WTC11 (cell line): Measurements from ENCODE around the gene IL1RAPL1. TPM values are rescaled to one million over a fixed set of nuclear protein-coding genes. Genes with fewer than 3 reads are reported as not detected.

ENCODE experiments used
- ATAC-seq: fragments of 200-7000 bp; cut with Tn5 transposase; 2 replicates; pipeline ENCODE4 v1.10.0; 2021; ENCODE audit warnings: mild to moderate bottlenecking, moderate library complexity
- CTCF ChIA-PET: fragments of 300-600 bp; sonication (Branson Sonifier 250); formaldehyde crosslinking; loops from one replicate; lab custom pipeline; 2021; ENCODE audit warnings: antibody characterized with exemption; lab: Charles Lee
- POLR2A ChIA-PET: fragments of 350-600 bp; sonication (Branson Sonifier 250); formaldehyde crosslinking; loops from one replicate; lab custom pipeline; 2021; ENCODE audit warnings: antibody characterized with exemption; lab: Charles Lee
- DNase-seq: peaks from one replicate; pipeline ENCODE4 v3.0.0; 2021; ENCODE audit warnings: low spot score
- H3K27ac Mint-ChIP-seq: 2 replicates; pipeline ENCODE4 v1.8.0; 2021; ENCODE audit warnings: mixed read lengths
- H3K27me3 Mint-ChIP-seq: 2 replicates; pipeline ENCODE4 v1.8.0; 2021; ENCODE audit warnings: low read depth, mild to moderate bottlenecking, moderate library complexity, mixed read lengths
- H3K36me3 Mint-ChIP-seq: 2 replicates; pipeline ENCODE4 v1.8.0; 2021; ENCODE audit warnings: mixed read lengths
- H3K4me1 Mint-ChIP-seq: 2 replicates; pipeline ENCODE4 v1.8.0; 2022; ENCODE audit warnings: mixed read lengths
- H3K4me3 Mint-ChIP-seq: 2 replicates; pipeline ENCODE4 v1.8.0; 2021; ENCODE audit warnings: mild to moderate bottlenecking, moderate library complexity, mixed read lengths
- H3K9me3 Mint-ChIP-seq: 2 replicates; pipeline ENCODE4 v1.8.0; 2021; ENCODE audit warnings: mixed read lengths
- AFF4 ChIP-seq: sonication (generic); formaldehyde crosslinking; IDR thresholded peaks from 2 replicates; pipeline ENCODE4 v1.8.1; 2023; ENCODE audit warnings: mild to moderate bottlenecking, missing genetic modification reagents, borderline replicate concordance
- ATF1 ChIP-seq: sonication (generic); formaldehyde crosslinking; IDR thresholded peaks from 2 replicates; pipeline ENCODE4 v1.8.1; 2023; ENCODE audit warnings: mild to moderate bottlenecking, moderate library complexity, missing genetic modification reagents
- GRHL2 ChIP-seq: fragments of 250-450 bp; sonication (Bioruptor Pico); IDR thresholded peaks from 2 replicates; pipeline ENCODE4 v1.8.0; 2022; ENCODE audit warnings: mild to moderate bottlenecking, moderate library complexity; ENCODE audit not compliant: insufficient replicate concordance, severe bottlenecking
- IRF2 ChIP-seq: sonication (generic); formaldehyde crosslinking; IDR thresholded peaks from 2 replicates; pipeline ENCODE4 v1.8.0; 2022; ENCODE audit warnings: low read depth, missing genetic modification reagents, borderline replicate concordance
- JAZF1 ChIP-seq: fragments of 250-450 bp; sonication (Bioruptor Pico); IDR thresholded peaks from 2 replicates; pipeline ENCODE4 v1.9.0; 2021; ENCODE audit warnings: moderate library complexity, mild to moderate bottlenecking, inconsistent platforms
- JUN ChIP-seq: sonication (generic); formaldehyde crosslinking; IDR thresholded peaks from 2 replicates; pipeline ENCODE4 v1.8.0; 2023; ENCODE audit warnings: mild to moderate bottlenecking, missing genetic modification reagents
- KAT7 ChIP-seq: sonication (generic); formaldehyde crosslinking; IDR thresholded peaks from 2 replicates; pipeline ENCODE4 v1.8.1; 2023; ENCODE audit warnings: missing genetic modification reagents, mild to moderate bottlenecking, borderline replicate concordance
- MXD4 ChIP-seq: fragments of 250-450 bp; sonication (Bioruptor Pico); IDR thresholded peaks from 2 replicates; pipeline ENCODE4 v1.8.0; 2021; ENCODE audit warnings: mild to moderate bottlenecking, moderate library complexity, borderline replicate concordance
- PRRX2 ChIP-seq: fragments of 250-450 bp; sonication (Bioruptor Pico); IDR thresholded peaks from 2 replicates; pipeline ENCODE4 v1.8.0; 2021; ENCODE audit warnings: mild to moderate bottlenecking
- RORB ChIP-seq: fragments of 250-450 bp; sonication (Bioruptor Pico); IDR thresholded peaks from 2 replicates; pipeline ENCODE4 v1.9.0; 2021; ENCODE audit warnings: mild to moderate bottlenecking
- SMAD3 ChIP-seq: sonication (generic); formaldehyde crosslinking; IDR thresholded peaks from 2 replicates; pipeline ENCODE4 v1.8.0; 2022; ENCODE audit warnings: missing genetic modification reagents, mild to moderate bottlenecking, borderline replicate concordance
- TEAD4 ChIP-seq: sonication (generic); formaldehyde crosslinking; IDR thresholded peaks from 2 replicates; pipeline ENCODE4 v1.8.0; 2022; ENCODE audit warnings: mild to moderate bottlenecking, missing genetic modification reagents
- TP53 ChIP-seq: sonication (generic); formaldehyde crosslinking; IDR thresholded peaks from 2 replicates; pipeline ENCODE4 v1.8.1; 2023; ENCODE audit warnings: mild to moderate bottlenecking, missing genetic modification reagents
- USF2 ChIP-seq: sonication (generic); formaldehyde crosslinking; IDR thresholded peaks from 2 replicates; pipeline ENCODE4 v1.8.1; 2023; ENCODE audit warnings: mild to moderate bottlenecking, missing genetic modification reagents, moderate library complexity
- ZNF121 ChIP-seq: sonication (generic); formaldehyde crosslinking; IDR thresholded peaks from 2 replicates; pipeline ENCODE4 v1.8.0; 2023; ENCODE audit warnings: missing genetic modification reagents
- ZNF263 ChIP-seq: sonication (generic); formaldehyde crosslinking; IDR thresholded peaks from 2 replicates; pipeline ENCODE4 v1.8.1; 2022; ENCODE audit warnings: low read depth, mild to moderate bottlenecking, moderate library complexity, missing genetic modification reagents
- ZNF416 ChIP-seq: fragments of 250-450 bp; sonication (Bioruptor Pico); IDR thresholded peaks from 2 replicates; pipeline ENCODE4 v1.9.0; 2021; ENCODE audit warnings: mild to moderate bottlenecking, inconsistent platforms
- total RNA-seq: library from RNA; stranded (reverse); gene quantifications from 3 replicates; pipeline ENCODE4 v1.2.3, GENCODE V29; 2021
- TF ChIP-seq, protein P1 (sequence below): fragments of 250-450 bp; sonication (Bioruptor Pico); IDR thresholded peaks from 2 replicates; pipeline ENCODE4 v1.9.0; 2021; ENCODE audit warnings: moderate library complexity, mild to moderate bottlenecking, inconsistent platforms, borderline replicate concordance
- TF ChIP-seq, protein P2 (sequence below): sonication (generic); formaldehyde crosslinking; IDR thresholded peaks from 2 replicates; pipeline ENCODE4 v1.8.1; 2022; ENCODE audit warnings: mild to moderate bottlenecking, missing genetic modification reagents, moderate library complexity, borderline replicate concordance
- TF ChIP-seq, protein P3 (sequence below): sonication (generic); formaldehyde crosslinking; IDR thresholded peaks from 2 replicates; pipeline ENCODE4 v1.8.0; 2023; ENCODE audit warnings: mild to moderate bottlenecking, missing genetic modification reagents

IL1RAPL1 gene
- total RNA-seq, 1 experiment from 2014 or later: 0.13 TPM

DNA sequence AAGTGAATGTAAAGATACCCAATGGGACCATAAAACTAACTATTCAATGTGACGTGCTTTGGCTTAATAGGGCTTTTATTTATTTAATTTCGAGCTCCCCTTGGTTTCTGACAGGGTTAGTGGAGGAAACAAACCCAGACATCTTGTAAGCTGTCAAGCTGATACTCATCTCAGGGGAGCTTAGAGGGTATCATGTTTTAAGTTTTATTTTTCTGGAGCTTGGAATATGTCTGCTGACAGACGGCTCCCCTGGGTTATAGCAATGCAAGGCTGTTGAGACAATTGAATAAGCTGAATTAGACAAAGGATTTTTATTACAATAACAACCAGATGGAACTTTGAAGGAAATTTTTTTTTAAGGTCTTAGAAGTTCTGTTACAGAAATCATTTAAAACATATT, 456.5 kb downstream of the IL1RAPL1 start:
- DNase-seq (no peak), ATAC-seq (no peak)
- Mint-ChIP-seq H3K27me3 (no peaks in the 10 kb centered on the region; the same call in 1 of the 2 replicates), H3K9me3 (no peaks in the 10 kb centered on the region), H3K36me3 (no peaks in the 10 kb centered on the region), H3K4me3 (no peak overlapping the region), H3K27ac (no peak overlapping the region), H3K4me1 (peaks cover 3% of the 10 kb centered on the region; the same call in 1 of the 2 replicates)
- CTCF ChIA-PET: no interaction called here
- POLR2A ChIA-PET: no interaction called here
- TF ChIP-seq JAZF1: no peak
- TF ChIP-seq MXD4 (CRISPR knock-in tag): no peak
- no peak for TF ChIP-seq ZNF121 (CRISPR knock-in tag)
- TF ChIP-seq AFF4 (CRISPR knock-in tag): no peak

DNA sequence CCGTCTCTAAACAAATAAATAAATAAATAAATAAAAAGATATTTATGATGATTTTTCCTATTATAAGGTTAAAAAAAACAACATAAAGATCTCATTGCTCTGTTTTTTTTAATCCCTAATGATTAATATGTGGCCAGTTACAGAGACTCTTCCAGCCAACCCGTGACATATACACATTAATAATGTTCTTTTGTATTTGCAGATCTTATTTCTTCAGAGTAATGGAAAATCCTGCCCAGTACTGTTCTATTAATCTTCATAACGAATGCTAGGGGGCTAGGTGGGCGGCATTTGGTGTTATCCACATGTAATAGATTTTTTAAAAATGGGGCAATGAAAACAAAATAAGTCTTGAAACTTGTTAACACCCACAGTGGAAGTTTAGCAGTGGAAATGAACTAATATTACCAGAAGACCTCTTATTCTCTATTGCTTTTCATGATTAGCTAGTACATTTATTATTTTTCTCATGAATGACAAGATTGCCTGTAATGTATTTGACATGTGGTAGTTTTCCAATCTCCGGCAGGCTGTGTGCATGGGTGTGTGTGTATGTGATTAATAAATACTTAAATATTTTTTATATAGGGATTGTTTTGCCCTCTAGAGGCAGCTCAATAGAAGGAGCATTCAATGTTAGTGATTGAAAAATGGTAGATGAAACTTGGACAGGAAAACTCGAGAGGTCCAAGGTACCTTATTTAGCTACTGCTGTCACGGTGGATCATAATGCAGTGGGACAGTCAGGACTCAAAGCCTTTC, 457.4 kb downstream of the IL1RAPL1 start:
- Mint-ChIP-seq H3K9me3 (no peaks in the 10 kb centered on the region), H3K27ac (no peak overlapping the region), H3K36me3 (no peaks in the 10 kb centered on the region), H3K4me1 (peaks cover 3% of the 10 kb centered on the region; the same call in 1 of the 2 replicates), H3K27me3 (no peaks in the 10 kb centered on the region; the same call in 1 of the 2 replicates), H3K4me3 (no peak overlapping the region)
- no peak for TF ChIP-seq PRRX2 (CRISPR knock-in tag)
- TF ChIP-seq, protein P1, sequence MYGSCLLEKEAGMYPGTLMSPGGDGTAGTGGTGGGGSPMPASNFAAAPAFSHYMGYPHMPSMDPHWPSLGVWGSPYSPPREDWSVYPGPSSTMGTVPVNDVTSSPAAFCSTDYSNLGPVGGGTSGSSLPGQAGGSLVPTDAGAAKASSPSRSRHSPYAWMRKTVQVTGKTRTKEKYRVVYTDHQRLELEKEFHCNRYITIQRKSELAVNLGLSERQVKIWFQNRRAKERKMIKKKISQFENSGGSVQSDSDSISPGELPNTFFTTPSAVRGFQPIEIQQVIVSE: no peak
- no peak for TF ChIP-seq RORB (CRISPR knock-in tag)
- TF ChIP-seq USF2 (CRISPR knock-in tag): no peak
- TF ChIP-seq GRHL2 (CRISPR knock-in tag): no peak
- TF ChIP-seq TEAD4: no peak
- no peak for TF ChIP-seq ZNF416 (CRISPR knock-in tag)
- no peak for TF ChIP-seq TP53
- DNase-seq: no peak
- ATAC-seq: no peak
- POLR2A ChIA-PET: no interaction called here
- CTCF ChIA-PET: no interaction called here

DNA sequence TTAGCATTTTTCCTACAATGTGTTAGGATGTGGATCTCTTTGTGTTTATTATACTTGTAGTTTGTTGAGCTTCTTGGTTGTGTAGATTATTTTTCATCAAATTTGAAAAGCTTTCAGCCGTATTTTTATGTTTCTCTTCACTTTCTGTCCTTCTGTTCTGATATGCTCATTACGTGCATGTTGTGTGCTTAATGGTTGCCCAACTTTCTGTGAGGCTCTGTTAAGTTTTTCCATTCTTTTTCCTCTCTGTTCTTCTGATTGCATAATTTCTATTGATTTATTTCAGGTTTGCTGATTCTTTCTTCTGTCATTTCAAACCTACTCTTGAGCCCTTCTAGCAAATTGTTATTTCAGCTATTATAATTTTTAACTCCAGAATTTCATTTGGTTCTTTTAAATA, 478.2 kb downstream of the IL1RAPL1 start:
- H3K9me3 Mint-ChIP-seq: no peaks in the 10 kb centered on the region
- no peak overlapping the region for H3K4me3 Mint-ChIP-seq
- peaks cover 26% of the 10 kb centered on the region for H3K4me1 Mint-ChIP-seq
- H3K27me3 Mint-ChIP-seq: 0 out of 2 replicates have a peak, but pooled peaks cover 4% of the 10 kb centered on the region
- no peak overlapping the region for H3K27ac Mint-ChIP-seq
- DNase-seq: no peak
- POLR2A ChIA-PET: no interaction called here
- TF ChIP-seq KAT7 (CRISPR knock-in tag) (no peak), ZNF121 (CRISPR knock-in tag) (no peak), IRF2 (no peak), SMAD3 (no peak), ZNF263 (CRISPR knock-in tag) (no peak), ATF1 (CRISPR knock-in tag) (no peak), JUN (CRISPR knock-in tag) (no peak)
- TF ChIP-seq, protein P2, sequence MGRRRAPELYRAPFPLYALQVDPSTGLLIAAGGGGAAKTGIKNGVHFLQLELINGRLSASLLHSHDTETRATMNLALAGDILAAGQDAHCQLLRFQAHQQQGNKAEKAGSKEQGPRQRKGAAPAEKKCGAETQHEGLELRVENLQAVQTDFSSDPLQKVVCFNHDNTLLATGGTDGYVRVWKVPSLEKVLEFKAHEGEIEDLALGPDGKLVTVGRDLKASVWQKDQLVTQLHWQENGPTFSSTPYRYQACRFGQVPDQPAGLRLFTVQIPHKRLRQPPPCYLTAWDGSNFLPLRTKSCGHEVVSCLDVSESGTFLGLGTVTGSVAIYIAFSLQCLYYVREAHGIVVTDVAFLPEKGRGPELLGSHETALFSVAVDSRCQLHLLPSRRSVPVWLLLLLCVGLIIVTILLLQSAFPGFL (CRISPR knock-in tag): no peak
- TF ChIP-seq, protein P3, sequence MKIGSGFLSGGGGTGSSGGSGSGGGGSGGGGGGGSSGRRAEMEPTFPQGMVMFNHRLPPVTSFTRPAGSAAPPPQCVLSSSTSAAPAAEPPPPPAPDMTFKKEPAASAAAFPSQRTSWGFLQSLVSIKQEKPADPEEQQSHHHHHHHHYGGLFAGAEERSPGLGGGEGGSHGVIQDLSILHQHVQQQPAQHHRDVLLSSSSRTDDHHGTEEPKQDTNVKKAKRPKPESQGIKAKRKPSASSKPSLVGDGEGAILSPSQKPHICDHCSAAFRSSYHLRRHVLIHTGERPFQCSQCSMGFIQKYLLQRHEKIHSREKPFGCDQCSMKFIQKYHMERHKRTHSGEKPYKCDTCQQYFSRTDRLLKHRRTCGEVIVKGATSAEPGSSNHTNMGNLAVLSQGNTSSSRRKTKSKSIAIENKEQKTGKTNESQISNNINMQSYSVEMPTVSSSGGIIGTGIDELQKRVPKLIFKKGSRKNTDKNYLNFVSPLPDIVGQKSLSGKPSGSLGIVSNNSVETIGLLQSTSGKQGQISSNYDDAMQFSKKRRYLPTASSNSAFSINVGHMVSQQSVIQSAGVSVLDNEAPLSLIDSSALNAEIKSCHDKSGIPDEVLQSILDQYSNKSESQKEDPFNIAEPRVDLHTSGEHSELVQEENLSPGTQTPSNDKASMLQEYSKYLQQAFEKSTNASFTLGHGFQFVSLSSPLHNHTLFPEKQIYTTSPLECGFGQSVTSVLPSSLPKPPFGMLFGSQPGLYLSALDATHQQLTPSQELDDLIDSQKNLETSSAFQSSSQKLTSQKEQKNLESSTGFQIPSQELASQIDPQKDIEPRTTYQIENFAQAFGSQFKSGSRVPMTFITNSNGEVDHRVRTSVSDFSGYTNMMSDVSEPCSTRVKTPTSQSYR (CRISPR knock-in tag): no peak
- TF ChIP-seq, all 79 proteins: peak for 0
- CTCF ChIA-PET: no interaction called here
- no peak for ATAC-seq
- no peaks in the 10 kb centered on the region for H3K36me3 Mint-ChIP-seq
